Mesothelial cell of epicardium (in vitro differentiated cells): ENCODE data around the gene CEP70. TPM values are rescaled to one million over a fixed set of nuclear protein-coding genes. Genes with fewer than 3 reads are reported as not detected.

Source experiments
- DNase-seq, 2 experiments: peaks; one replicate each; pipeline ENCODE4 v3.0.0; 2021; ENCODE audit warnings: low spot score in 2 of 2; ENCODE audit not compliant: unreplicated experiment in 2 of 2
- H3K27ac Mint-ChIP-seq: 2 replicates; pipeline ENCODE4 v1.8.0; 2021; ENCODE audit warnings: mixed read lengths
- H3K27me3 Mint-ChIP-seq: 2 replicates; pipeline ENCODE4 v1.8.0; 2021; ENCODE audit warnings: low read depth, mixed read lengths
- H3K36me3 Mint-ChIP-seq: 2 replicates; pipeline ENCODE4 v1.8.0; 2021; ENCODE audit warnings: mixed read lengths
- H3K4me1 Mint-ChIP-seq: 2 replicates; pipeline ENCODE4 v1.8.0; 2021; ENCODE audit warnings: mixed read lengths
- H3K4me3 Mint-ChIP-seq: 2 replicates; pipeline ENCODE4 v1.8.0; 2021; ENCODE audit warnings: mild to moderate bottlenecking, moderate library complexity, mixed read lengths
- H3K9me3 Mint-ChIP-seq: 2 replicates; pipeline ENCODE4 v1.8.0; 2021; ENCODE audit warnings: mixed read lengths
- total RNA-seq: library from RNA; stranded (reverse); gene quantifications from 3 replicates; pipeline ENCODE4 v1.2.1, GENCODE V29; 2021
- TF ChIP-seq, protein P1 (sequence below): fragments of 200-600 bp; sonication (generic); IDR thresholded peaks from one replicate; pipeline ENCODE4 v1.5.0; 2021; ENCODE audit warnings: antibody characterized with exemption; ENCODE audit not compliant: unreplicated experiment

Gene CEP70
- total RNA-seq, 1 donor from 2014 or later, result 51.5 TPM

DNA sequence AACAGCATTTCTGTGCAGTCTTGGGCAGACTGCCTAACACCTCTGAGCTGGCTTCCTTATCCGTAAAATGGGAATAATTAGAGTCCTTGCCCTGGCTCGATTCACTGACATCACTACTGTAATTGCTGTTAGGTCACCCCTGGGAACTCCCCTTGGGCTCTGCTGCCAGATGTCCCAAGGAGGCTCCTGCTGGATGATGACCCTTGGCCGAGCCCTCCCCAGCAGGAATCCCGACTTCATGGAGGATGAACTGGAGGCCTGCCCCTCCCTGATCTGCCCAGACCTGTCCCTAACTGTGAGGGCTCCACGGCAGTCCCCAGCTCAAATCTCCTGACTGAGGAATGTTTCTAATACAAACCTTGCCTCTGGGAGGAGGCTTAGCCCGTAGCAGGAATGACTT lies 141.6 kb downstream of the CEP70 start:
- Mint-ChIP-seq H3K9me3 (no peaks in the 10 kb centered on the region), H3K4me3 (no peak overlapping the region), H3K27ac (no peak overlapping the region), H3K36me3 (peaks cover 4% of the 10 kb centered on the region), H3K27me3 (no peaks in the 10 kb centered on the region), H3K4me1 (no peaks in the 10 kb centered on the region)
- TF ChIP-seq, protein P1, sequence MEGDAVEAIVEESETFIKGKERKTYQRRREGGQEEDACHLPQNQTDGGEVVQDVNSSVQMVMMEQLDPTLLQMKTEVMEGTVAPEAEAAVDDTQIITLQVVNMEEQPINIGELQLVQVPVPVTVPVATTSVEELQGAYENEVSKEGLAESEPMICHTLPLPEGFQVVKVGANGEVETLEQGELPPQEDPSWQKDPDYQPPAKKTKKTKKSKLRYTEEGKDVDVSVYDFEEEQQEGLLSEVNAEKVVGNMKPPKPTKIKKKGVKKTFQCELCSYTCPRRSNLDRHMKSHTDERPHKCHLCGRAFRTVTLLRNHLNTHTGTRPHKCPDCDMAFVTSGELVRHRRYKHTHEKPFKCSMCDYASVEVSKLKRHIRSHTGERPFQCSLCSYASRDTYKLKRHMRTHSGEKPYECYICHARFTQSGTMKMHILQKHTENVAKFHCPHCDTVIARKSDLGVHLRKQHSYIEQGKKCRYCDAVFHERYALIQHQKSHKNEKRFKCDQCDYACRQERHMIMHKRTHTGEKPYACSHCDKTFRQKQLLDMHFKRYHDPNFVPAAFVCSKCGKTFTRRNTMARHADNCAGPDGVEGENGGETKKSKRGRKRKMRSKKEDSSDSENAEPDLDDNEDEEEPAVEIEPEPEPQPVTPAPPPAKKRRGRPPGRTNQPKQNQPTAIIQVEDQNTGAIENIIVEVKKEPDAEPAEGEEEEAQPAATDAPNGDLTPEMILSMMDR, result no peak
- DNase-seq, result no peak

GRCh38 chr3:138451595-138452162 lies 142.4 kb downstream of the CEP70 start:
- DNase-seq, result no peak
- TF ChIP-seq, protein P1, result no peak
- Mint-ChIP-seq H3K27ac (no peak overlapping the region), H3K4me3 (no peak overlapping the region), H3K4me1 (no peaks in the 10 kb centered on the region), H3K9me3 (no peaks in the 10 kb centered on the region), H3K36me3 (no peaks in the 10 kb centered on the region), H3K27me3 (no peaks in the 10 kb centered on the region)

DNA sequence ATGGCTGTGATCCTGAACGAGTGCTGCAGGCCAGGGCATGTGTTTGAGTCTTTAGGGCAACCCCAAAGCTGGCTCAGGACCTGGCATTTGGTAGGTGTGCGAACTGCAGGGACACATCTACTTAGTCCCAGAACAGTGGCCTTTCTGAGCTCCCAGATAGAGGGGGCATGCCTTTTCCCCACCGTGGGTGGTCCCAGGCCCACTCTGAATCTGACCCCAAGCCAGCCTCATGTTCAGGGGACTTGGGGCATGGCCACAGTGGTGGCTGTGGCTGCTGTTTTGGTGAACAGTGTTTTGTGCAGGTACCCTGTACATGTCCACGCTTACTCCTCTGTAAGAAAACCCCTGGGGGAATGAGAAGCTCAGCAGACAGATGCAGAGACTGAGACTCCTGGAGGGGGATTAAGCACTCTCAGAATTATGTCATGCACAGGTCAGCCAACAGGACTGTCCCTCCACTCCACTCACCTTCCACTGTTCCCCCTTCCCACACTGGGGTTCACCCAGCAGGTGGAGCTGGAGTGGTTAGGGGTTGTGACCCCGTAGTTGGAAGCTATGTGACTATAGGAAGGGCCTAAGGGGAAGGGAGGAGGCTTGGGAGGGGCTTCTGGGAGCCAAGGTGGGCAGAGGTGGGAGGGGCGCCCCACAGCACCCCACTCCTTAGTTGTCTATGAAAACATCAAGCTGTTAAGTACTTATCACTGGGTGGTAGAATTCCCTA lies 143.2 kb downstream of the CEP70 start:
- DNase-seq, result no peak
- Mint-ChIP-seq H3K9me3 (no peaks in the 10 kb centered on the region), H3K27ac (no peak overlapping the region), H3K4me1 (no peaks in the 10 kb centered on the region), H3K27me3 (no peaks in the 10 kb centered on the region), H3K4me3 (no peak overlapping the region), H3K36me3 (no peaks in the 10 kb centered on the region)
- TF ChIP-seq, protein P1, result no peak

DNA sequence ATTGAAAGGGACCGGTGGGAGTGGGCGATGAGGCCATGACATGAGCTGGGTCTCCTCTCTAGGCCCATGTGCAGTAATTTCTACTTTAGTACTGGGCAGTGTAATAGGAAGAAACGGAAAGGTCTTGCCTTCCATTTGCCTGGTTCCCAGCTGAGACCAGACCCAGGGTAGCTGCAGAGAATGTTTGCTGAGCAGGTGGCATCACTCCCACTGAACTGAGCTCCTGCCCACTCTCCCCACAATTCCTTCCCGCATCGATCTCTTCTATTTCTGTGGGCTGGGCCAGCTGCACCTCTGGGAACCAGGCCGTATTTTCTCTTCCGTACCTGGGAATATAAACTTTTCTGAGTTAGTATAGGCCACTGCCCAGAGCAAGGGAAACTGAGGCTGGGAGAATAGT lies 143.9 kb downstream of the CEP70 start:
- TF ChIP-seq, protein P1, result no peak
- no peak overlapping the region for H3K4me3 Mint-ChIP-seq
- H3K4me1 Mint-ChIP-seq, result no peaks in the 10 kb centered on the region
- H3K36me3 Mint-ChIP-seq, result no peaks in the 10 kb centered on the region
- no peak overlapping the region for H3K27ac Mint-ChIP-seq
- no peaks in the 10 kb centered on the region for H3K9me3 Mint-ChIP-seq
- no peaks in the 10 kb centered on the region for H3K27me3 Mint-ChIP-seq
- DNase-seq, result no peak

DNA sequence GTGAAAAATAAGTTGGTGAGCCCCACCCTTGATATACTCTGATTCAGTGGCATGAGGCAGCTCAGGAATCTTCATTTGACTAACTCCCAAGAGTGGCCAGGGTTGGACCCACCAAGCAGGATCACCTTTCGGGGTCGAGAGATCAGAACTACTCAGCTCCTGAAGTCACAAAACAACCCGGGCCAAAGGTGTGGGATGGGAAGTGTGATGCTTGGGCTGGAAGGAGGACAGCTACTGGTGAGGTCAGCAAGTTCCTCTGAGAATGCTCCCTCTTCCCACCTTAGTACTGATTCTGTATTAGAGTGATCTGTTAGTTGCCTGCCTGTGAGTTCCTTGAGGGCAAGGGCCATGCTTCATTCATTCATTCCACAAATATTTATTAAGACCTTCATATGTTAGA lies 144.6 kb downstream of the CEP70 start:
- Mint-ChIP-seq H3K4me3 (no peak overlapping the region), H3K27ac (no peak overlapping the region), H3K9me3 (no peaks in the 10 kb centered on the region), H3K27me3 (no peaks in the 10 kb centered on the region), H3K36me3 (no peaks in the 10 kb centered on the region), H3K4me1 (no peaks in the 10 kb centered on the region)
- TF ChIP-seq, protein P1, result no peak
- no peak for DNase-seq
